ENCODE data around the gene RANGRF. TPM values are rescaled to one million over a fixed set of nuclear protein-coding genes. Genes with fewer than 3 reads are reported as not detected.

The RANGRF gene
- total and polyA plus RNA-seq, 9 of the 15 experiments (the other 6 are each of a cell fraction or from before 2014, with no cell fraction given) = 7.6 to 60.0 (median 16.0) TPM

- no peak for ATAC-seq
- Histone ChIP-seq H4K20me1 (replicated peaks; ENCODE audit: control insufficient read depth, insufficient read depth, low read length) (no peaks in the 10 kb centered on the region), H3K79me2 (ENCODE audit: control insufficient read depth, insufficient read depth, low read length) (no peaks in the 10 kb centered on the region), H3K27ac (ENCODE audit: extremely low read depth, low read depth, low read length) (no peak overlapping the region), H3K4me3 (no peak overlapping the region), H3K9me3 (replicated peaks; ENCODE audit: control insufficient read depth, insufficient read depth, low read depth, low read length) (no peaks in the 10 kb centered on the region), H3K36me3 (ENCODE audit: control insufficient read depth, insufficient read depth, low read length) (no peaks in the 10 kb centered on the region), H3K9ac (ENCODE audit: insufficient read depth in 1 of 2, low read depth in 2 of 2, low read length in 2 of 2) (no peak overlapping the region), H3K4me2 (ENCODE audit: insufficient read depth, low read length) (no peak overlapping the region), H3K4me1 (replicated peaks in 1 of 2; ENCODE audit: control insufficient read depth in 2 of 2, insufficient read depth in 2 of 2, low read length in 2 of 2) (peaks cover under 1 to 22% of the 10 kb centered on the region in 2 experiments; a peak in 2 of 5 replicates), H3K27me3 (ENCODE audit: control insufficient read depth in 2 of 2, insufficient read depth in 2 of 2, low read length in 2 of 2) (no peaks in the 10 kb centered on the region), H2AFZ (ENCODE audit: low read depth, low read length) (no peak overlapping the region), H3K9me1 (ENCODE audit: control insufficient read depth, insufficient read depth, low read length) (no peaks in the 10 kb centered on the region)
- no peak for FAIRE-seq
- TF ChIP-seq PHB (CRISPR knock-in tag; IDR thresholded peaks at IDR 0.05) = no peak
- TF ChIP-seq SREBF2 (CRISPR knock-in tag; IDR thresholded peaks at IDR 0.05) = no peak
- no peak for TF ChIP-seq FOXJ2 (tag; IDR thresholded peaks at IDR 0.05)
- TF ChIP-seq ZNF717 (CRISPR knock-in tag; IDR thresholded peaks at IDR 0.05) = no peak
- TF ChIP-seq POLR2H (tag; IDR thresholded peaks at IDR 0.05; ENCODE audit: low read depth) = no peak
- TF ChIP-seq SNRNP70 (optimal IDR thresholded peaks at IDR 0.05; ENCODE audit: low read depth, low read length) = no peak
- no peak for TF ChIP-seq ZC3H11A (IDR thresholded peaks at IDR 0.05; ENCODE audit: low read depth, low read length)
- no peak for TF ChIP-seq ZSCAN32 (CRISPR knock-in tag; IDR thresholded peaks at IDR 0.05)
- no peak for TF ChIP-seq XRCC4 (IDR thresholded peaks at IDR 0.05; ENCODE audit: extremely low read depth, insufficient read depth, insufficient read length)
- TF ChIP-seq ZNF384 (IDR thresholded peaks at IDR 0.05; ENCODE audit: low read depth, low read length) = no peak
- TF ChIP-seq PHTF2 (CRISPR knock-in tag; IDR thresholded peaks at IDR 0.05) = no peak
- no peak for TF ChIP-seq ZNF764 (CRISPR knock-in tag; IDR thresholded peaks at IDR 0.05; ENCODE audit: low read depth)
- TF ChIP-seq SIN3B (IDR thresholded peaks at IDR 0.05; ENCODE audit: low read depth) = no peak
- no peak for TF ChIP-seq ZNF282 (CRISPR knock-in tag; IDR thresholded peaks at IDR 0.05)
- no peak for TF ChIP-seq MCM5 (IDR thresholded peaks at IDR 0.05; ENCODE audit: low read depth)
- TF ChIP-seq ESRRB (CRISPR knock-in tag; IDR thresholded peaks at IDR 0.05; ENCODE audit: borderline replicate concordance) = no peak
- TF ChIP-seq ZNF830 (CRISPR knock-in tag; IDR thresholded peaks at IDR 0.05) = no peak
- TF ChIP-seq, protein P1, sequence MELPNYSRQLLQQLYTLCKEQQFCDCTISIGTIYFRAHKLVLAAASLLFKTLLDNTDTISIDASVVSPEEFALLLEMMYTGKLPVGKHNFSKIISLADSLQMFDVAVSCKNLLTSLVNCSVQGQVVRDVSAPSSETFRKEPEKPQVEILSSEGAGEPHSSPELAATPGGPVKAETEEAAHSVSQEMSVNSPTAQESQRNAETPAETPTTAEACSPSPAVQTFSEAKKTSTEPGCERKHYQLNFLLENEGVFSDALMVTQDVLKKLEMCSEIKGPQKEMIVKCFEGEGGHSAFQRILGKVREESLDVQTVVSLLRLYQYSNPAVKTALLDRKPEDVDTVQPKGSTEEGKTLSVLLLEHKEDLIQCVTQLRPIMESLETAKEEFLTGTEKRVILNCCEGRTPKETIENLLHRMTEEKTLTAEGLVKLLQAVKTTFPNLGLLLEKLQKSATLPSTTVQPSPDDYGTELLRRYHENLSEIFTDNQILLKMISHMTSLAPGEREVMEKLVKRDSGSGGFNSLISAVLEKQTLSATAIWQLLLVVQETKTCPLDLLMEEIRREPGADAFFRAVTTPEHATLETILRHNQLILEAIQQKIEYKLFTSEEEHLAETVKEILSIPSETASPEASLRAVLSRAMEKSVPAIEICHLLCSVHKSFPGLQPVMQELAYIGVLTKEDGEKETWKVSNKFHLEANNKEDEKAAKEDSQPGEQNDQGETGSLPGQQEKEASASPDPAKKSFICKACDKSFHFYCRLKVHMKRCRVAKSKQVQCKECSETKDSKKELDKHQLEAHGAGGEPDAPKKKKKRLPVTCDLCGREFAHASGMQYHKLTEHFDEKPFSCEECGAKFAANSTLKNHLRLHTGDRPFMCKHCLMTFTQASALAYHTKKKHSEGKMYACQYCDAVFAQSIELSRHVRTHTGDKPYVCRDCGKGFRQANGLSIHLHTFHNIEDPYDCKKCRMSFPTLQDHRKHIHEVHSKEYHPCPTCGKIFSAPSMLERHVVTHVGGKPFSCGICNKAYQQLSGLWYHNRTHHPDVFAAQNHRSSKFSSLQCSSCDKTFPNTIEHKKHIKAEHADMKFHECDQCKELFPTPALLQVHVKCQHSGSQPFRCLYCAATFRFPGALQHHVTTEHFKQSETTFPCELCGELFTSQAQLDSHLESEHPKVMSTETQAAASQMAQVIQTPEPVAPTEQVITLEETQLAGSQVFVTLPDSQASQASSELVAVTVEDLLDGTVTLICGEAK (IDR thresholded peaks at IDR 0.05) = no peak
- TF ChIP-seq, protein P1 (CRISPR knock-in tag; IDR thresholded peaks at IDR 0.05) = no peak
- BruUV-seq (replicated peaks) = no TSS peak
- in situ Hi-C loops (cut with MboI) = no loop called here
- 57% methylated on average over 3 of the region's 4 CpGs for WGBS (ENCODE audit: insufficient coverage, low coverage, missing lambda C conversion rate)
- intact Hi-C loops (cut with micrococcal nuclease) = no loop called here
- ChIA-PET POLR2A (interaction anchor here (1.1 to 1.5 kb wide), 3 partner anchors 11 to 14 kb away, joined by 3 read pairs; partner anchors contain the start of gene SLC25A35), CTCF (ENCODE audit: low intra/inter-chr PET ratio) (no interaction called here)
- DNase-seq (ENCODE audit: extremely low read depth in 1 of 4, low spot score in 3 of 4) = no peak
Observed at GRCh38 chr17:8284126-8284525, 4.3 kb upstream of the RANGRF start.

Measured in K562 (cell line).